Fibroblast of the conjunctiva (primary cell): ENCODE data around the gene GPC6.
A peak's percentile ranks its signal among the peaks of the same experiment; 100 is the strongest.

Source experiments
- DNase-seq: peaks from one replicate; pipeline ENCODE4 v3.0.0-alpha.2; 2010; ENCODE audit warnings: low read depth

Gene GPC6

DNA sequence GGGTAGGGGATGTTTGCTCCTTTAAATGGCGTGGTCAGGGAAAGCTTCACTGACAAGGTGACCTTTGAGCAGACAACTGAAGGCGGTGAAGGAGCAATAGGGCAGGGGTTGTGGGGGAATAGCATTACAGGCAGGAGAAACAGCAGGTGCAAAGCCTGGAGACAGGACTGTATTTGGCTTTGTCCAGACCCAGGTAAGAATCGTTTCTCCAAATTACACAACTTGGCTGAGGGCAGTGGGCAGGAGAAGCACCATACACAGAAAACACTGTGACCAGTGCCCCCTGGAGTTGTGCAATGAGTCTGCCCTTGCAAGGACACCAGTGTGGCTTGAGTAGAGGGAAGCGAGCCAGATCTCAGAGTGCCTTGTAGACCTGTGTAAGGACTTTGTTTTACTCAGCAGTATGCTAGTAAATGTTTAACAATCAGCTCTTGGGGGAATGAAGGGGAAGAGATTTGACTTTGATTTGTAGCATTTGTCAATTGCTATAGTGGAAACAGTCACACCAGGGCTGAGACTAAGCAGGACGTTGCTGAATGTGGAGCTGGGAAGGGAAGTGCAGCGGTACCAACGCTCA is 892.8 kb downstream of the GPC6 start:
- DNase-seq: no peak

DNA sequence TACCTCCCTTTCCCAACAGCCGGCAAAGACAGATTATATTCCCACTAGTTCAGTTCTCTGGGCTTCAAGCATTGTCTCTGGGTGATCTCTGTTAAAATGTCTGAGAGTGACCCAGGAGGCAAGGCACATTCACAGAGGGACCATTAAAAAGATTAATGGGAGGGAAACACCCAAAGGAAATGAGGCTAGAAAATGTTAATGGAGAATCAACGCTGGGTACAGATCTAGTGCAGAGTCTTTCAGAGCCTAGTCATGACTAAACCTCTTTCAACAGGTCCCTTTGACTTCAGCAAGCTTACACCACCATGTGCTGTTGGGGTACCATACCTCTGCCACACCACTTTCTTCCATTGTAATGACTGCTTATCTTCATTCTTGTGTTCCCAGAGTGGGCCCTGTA is 894.3 kb downstream of the GPC6 start:
- DNase-seq: no peak

DNA sequence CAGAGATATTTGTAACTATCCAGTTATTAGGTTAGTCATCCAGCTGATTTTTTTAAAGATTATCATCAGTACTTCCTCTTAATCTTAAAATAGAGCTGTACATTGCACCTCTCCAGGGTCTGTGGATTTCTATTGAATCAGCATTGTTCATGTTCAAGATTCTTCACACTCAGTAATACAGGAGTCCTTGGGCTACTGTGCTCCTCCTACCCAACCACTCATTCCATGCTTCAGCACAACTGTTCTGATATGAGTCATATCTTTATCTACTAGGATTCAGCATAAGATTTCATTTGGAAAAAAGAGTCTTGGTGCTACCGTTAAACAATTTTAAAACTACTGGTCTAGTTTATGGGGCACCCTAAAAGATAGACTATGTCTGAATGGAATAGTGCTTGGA is 895.1 kb downstream of the GPC6 start:
- DNase-seq: no peak

- no peak for DNase-seq
Measured at GRCh38 chr13:94122300-94122915, 895.8 kb downstream of the GPC6 start.

GRCh38 chr13:94123557-94123956 is 897.0 kb downstream of the GPC6 start:
- DNase-seq: no peak

DNA sequence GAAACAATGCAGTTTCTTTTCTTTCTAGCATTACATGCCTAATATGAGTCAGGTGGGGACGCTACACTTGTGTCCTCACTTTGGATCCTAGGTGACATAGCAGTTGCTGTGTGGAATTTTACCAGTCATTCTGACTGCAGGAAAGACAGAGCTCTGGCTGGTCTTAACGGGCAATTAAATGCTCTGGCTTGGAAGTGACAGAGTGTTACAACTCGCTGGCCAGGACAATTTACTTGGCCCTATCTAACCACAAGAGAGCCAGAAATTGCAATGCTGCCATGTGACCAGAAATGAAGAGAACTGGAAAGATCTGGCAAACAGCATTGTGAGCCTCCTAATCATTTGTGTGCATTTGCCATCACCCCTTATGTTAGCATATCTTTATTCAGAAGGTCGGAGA is 901.8 kb downstream of the GPC6 start:
- DNase-seq: no peak

DNA sequence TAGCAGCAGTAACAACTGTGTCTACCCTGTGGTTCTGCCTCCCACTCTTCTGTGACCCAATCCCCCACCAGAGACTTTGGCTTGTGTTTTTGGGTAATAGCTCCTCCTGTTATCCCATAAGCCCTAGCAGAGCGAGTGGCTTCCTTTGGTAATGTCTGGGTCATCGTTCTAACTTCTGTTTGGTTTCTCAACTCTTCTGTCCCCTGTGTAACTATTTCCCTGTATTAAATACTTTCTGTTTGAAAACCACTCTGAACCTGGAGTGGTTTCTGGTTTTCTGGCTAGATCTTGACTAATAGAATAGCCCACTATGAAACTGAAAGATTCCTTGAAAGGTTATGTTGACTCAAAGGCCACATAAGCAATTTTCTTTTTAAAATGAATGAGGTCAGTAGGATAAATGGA is 902.9 kb downstream of the GPC6 start:
- DNase-seq: no peak

- no peak for DNase-seq
Measured at GRCh38 chr13:94138831-94139230, 912.2 kb downstream of the GPC6 start.

- no peak for DNase-seq
Measured at GRCh38 chr13:94139393-94139995, 912.9 kb downstream of the GPC6 start.

DNA sequence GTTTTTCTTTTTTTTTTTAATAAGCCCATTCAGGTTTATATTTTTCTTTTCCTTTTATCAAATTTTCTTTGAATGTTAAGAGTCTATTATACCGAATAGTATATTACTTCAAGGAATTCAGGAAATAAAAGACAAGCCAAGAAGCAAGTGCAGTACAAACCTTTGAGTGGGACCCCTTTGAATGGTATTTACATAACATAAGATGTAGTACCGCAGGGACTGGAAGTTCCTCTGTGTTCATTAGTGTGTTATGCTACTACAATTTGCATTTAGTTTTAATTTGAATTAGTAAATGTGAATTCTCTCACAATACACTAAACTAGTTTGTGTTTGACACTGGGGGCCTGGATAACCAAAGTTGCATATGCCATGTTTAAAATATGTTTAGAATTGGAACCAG is 913.4 kb downstream of the GPC6 start:
- no peak for DNase-seq

- no peak for DNase-seq
Measured at GRCh38 chr13:94140511-94140910, 913.9 kb downstream of the GPC6 start.

DNA sequence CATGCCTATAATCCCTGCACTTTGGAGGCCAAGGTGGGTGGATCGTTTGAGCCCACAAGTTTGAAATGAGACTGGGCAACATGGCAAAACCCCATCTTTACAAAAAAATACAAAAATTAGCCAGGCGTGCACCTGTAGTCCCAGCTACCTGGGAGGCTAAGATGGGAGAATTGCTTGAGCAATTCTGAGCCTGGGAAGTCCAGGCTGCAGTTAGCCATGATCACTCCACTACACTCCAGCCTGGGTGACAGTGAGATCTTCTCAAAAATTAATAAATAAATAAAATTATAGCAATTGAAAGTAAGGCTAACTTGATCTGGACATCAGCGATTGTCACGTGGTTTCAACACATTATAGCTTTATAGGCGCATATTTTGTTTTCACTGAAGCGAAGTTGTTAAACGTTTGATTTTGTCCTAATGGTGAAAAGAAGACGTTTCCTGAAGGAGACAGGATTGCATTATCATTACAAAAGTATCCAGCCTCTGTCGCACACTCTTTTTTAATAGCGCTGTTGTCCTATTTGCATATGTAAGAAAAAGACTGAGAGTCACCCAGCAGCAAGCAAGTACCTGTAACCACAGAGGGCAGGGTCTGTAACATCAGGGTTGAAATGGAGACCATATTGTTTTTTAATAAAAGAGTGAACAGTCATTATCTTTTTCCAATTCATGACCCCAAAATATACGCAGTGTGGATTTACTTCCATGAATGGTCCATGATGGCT is 917.2 kb downstream of the GPC6 start:
- no peak for DNase-seq

DNA sequence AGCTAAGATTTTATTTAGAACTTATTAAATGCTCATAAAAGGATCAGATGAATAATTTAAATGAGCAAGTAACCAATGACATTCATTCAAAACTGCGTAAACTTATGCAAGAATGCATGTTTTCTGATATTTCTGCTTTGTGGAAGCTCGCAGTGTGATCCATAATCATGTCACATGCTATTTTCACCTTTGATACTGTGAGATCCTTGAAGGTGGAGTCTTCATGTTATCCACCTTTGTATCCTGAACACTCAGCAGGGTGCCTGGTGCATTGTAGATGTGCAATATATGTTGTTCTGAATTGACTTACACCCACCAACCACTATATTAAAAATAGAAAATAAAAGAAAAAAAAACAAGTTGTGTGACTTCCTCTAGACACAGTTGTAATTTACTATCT is 919.4 kb downstream of the GPC6 start:
- no peak for DNase-seq

- DNase-seq: no peak
Measured at GRCh38 chr13:94153586-94153985, 927.0 kb downstream of the GPC6 start.

GRCh38 chr13:94154367-94154766 is 927.8 kb downstream of the GPC6 start:
- DNase-seq: peak; percentile 80

DNA sequence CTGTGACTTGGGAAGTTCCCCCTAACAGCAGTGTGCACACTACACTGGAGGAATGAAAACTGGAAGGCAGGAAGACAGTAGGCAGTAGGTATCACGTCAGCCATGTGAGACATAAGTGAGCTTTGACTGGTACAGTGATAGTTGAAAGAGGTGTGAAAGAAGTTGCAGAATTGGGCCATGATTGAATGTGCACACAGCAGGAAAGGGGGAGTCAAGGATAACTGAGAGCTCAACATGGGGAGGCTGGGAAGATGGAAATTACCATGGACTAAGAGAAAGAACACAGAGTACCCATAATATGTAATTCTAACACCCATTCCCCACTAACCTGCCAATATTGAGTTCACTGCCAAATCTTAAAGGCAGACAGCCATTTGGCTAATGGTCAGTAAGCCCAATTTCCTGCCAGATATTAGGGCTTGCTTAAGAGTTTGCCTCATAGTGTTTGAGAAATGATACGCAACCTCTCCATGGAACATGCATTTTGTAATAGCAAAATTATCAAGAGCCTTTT is 931.2 kb downstream of the GPC6 start:
- DNase-seq: peak; percentile 84

- DNase-seq: no peak
Measured at GRCh38 chr13:94160875-94161274, 934.3 kb downstream of the GPC6 start.

DNA sequence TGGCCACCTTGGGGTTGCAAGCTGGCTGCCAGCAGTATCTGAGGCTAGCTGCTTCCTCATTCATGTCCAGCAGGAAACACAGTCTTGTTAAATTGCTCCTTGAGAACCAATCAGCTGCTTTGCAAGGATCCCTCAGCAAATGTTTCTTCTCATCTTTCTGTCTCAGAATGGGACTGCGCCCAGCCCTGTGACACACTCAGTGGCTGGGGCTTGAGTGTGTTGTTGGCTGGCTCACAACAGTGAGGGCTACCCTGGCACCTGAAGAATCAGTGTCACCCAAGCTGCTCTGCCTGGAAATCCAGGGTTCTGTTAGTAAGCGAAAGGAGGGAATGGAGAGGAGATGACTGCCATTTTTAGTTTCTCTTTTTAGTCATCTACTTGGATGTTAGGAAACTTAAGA is 935.7 kb downstream of the GPC6 start:
- DNase-seq: no peak

DNA sequence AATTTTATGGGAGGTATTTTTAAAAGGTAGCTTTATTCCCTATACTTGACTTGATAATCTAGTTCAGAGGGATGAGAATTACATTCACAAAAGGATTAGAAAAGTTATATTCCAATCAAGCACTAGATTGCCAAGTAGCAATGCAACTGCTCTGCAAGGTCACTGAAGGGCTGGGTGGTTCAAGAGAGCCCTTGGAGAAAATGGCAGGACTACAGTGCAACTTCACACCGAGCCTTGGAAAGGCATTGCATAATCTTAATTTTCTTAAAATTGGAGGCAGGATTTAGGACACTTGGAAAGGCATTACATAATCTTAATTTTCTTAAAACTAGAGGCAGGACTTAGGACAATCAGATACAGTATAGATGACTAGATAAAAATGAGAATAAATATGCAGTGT is 936.9 kb downstream of the GPC6 start:
- no peak for DNase-seq

DNA sequence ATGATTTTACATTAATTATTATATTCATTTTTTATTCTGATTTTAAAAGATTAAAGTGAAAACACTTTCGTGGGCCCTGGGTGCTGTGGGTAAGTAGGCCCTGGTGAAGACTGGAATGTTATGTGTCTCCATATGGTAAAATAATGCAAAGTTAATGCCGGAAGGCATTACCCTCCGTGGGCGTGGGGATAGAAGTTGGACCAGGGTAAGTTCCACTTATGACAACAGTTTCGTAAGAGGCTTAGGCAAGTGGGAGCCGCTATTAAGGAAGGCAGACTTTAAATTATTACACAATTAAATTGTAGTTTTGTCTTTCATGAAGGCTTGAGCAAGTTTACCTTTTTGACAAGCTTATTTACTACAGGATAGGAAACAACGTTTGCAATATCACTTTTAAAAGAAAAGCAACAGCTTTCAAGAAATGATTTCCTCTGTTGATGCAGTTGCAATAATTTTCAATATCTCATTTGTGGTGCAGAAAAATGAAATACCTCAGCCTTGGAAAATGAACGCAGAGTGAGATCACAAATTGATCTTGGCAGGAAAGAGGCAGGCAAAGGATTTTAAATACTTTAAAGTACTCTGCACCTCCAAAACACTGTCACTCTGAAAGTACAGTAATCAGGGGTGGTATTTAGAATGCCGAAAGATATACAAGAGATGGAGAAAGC is 942.3 kb downstream of the GPC6 start:
- no peak for DNase-seq

DNA sequence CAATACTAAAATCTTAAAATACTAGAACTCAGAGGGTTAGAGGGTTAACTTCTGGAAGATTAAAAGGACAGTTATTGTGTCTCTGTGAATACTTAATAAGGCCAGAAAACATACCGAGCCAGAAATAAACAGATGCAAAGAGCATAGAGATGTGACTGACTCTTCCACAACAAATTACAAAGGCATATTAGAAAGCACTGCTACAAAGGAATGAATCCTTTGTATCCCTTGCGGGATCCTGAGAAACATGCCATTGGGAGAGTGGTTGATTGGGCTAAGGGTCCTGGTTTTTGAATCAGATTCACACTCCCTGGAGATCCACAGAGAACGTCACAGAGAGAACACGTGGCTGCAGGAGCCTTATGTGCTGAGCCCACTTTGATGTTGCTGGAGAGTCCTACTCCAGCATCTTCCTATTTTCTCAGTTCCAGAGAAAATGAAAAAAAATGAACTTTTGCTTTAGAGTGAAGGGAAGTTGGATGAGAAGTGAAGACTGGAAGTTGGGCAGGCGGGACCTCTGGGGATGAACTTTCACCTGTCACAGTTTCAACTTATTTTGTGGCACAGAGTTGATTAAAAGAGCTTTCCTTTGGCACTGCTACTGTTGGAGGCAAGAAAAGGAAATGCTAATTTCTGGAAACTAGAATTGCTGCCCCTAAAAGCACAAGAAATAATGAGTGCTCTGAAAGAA is 943.0 kb downstream of the GPC6 start:
- no peak for DNase-seq

GRCh38 chr13:94170145-94170571 is 943.6 kb downstream of the GPC6 start:
- DNase-seq: no peak
